ENCODE measurements around the gene OPRL1.

OPRL1 gene

DNA sequence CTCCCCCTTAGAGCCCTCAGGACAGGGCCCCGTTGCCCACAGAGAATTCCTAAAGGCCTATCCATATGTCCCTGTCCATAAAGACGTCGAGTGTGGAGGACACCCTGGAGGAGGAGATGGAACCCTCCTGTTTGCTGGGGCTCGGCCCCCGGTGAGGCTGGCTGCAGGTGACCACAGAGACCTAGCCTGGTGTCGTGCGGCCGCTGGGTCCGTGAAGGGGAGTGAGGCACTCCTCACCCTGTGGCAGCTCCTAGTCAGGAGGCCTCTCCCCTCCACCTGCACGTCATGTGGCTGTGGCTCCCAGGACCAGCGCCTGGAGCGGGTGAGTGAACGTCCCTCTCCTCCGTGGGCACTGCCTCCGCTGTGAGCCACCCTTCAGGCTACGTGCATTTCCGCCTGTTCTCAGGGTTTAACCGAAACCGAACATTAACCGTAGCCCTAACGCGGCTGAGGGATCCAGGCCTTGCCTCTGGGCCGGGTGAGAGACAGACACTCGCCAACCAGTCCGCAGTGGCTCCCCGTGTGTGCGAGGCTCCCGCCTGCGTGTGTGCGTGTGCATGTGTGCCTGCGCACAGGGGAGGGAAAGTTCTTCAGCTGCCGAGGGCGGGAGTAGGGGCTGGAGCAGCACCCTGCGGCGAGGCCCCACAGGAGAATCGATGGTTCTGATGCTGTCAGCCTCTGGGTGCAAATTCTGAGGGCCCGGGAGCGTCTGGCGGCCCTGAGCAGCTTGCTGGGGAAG is 22.8 kb upstream of the OPRL1 start:
- no peak for DNase-seq

DNA sequence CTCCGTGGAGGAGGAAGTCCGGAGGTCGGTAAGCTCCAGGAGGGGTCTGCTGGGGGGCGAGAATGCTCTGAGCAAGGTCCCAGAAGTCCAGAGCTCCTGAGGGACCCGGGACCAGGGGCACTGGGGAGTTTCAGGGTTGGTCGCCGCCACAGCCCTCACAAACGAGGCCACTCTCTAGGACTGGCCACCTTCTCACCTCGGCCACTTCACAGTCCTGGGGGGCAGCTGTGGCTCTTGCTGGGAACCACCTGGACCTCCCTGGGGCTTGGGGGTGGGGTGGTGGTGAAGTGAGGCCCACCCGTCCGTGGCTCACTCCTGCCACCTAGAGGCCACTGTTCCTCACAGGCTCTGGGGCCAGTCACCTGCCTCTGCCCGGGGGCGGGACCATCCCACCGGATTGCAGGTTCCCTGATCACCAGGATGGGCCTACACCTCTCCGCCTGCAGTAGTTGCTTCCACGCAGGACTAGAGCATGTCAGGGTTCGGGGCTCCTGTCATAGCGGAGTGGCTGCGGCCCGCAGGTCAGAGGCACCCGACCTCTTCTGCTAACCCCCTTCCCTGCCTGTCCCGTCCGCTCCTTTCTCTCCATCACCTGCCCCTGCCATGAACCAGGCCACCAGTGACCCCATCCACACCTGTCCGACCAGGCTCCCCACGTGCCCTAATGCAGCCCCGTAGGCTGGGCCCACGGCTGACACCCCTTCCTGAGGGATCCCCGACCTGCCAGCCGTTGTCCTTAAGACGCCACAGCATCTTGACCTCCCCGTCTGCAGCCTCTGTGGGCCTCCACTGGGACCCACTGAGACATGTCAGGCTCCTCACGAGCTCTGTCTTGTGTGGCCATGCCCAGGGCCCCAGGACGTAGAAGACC is 22.0 kb upstream of the OPRL1 start:
- peak; percentile 56 for DNase-seq

DNA sequence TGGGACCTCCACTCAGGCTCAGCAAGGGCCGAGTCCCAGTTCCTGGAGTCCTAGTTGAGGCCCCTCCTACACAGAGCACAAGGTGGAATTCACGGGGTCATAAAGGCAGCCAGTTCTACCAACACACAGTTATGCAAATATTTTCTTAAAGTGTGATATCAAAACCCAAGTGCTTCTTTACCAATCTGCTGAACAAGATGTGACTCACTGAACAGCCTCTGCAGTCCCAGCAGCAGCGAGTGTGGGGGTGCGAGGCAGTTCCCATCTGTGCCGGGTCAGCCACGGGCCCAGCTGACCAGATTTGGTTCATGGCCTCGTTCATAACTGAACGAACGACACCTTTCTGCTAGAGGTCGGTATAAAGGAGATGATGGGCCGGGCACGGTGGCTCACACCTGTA is 21.3 kb upstream of the OPRL1 start:
- DNase-seq = no peak

DNA sequence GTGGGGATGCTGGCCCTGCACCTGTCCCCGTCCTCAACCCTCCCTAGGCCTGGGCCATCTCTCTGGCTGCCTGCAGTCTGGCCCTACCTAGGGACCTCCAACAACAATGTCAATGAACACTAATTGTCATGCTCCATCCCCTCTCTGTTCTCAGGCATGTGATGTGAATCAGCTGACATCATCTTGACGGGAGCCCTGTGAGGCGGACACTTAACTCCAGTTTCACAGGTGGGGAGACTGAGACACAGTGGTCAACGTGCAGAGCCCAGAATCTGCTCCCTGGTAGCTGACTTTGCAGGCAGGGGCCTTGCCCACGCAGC is 17.6 kb upstream of the OPRL1 start:
- no peak for DNase-seq

DNA sequence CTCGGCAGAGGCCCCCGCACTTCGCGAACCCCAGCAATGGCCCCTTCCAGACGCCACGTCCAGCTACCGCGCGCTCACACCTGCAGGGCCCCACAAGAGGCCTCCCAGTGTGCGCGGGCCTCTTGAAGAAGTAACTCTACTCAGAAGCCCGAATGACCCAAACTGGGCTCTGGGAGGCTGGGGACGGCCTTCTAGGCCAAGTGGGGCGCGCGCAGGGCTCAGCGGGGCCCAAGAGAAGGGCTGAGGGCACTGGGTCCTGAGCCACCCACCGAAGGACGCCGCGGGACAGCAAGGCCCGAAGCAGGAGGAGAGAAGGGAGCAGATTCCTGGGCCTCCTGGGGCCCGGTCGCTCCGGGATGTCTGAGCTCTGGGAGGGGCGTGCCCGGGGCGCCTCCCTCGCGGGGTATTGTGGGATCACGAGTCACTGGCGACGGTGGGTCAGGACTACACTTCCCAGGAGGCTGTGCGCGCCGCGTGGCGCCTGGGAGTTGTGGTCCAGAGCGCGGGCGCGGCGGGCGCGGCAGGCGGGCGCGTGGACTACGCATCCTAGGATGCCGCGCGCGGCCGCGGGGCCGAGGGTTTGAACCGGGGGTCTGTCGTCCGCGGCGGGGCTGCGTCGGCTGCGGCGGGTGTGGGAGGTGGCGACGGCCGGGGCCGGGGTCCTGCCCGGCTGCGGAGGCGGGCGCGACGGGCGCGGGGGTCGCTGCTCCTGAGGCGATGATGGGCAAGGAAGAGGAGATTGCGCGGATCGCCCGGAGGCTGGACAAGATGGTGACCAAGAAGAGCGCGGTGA is 17.1 kb upstream of the OPRL1 start, which contains the start of gene TCEA2:
Gene TCEA2, plus strand, starts transcription at position 603 of the 793 bp plus-strand sequence. Its CDS starts 115 bp downstream, at position 718.
- DNase-seq = peak; percentile 93

DNA sequence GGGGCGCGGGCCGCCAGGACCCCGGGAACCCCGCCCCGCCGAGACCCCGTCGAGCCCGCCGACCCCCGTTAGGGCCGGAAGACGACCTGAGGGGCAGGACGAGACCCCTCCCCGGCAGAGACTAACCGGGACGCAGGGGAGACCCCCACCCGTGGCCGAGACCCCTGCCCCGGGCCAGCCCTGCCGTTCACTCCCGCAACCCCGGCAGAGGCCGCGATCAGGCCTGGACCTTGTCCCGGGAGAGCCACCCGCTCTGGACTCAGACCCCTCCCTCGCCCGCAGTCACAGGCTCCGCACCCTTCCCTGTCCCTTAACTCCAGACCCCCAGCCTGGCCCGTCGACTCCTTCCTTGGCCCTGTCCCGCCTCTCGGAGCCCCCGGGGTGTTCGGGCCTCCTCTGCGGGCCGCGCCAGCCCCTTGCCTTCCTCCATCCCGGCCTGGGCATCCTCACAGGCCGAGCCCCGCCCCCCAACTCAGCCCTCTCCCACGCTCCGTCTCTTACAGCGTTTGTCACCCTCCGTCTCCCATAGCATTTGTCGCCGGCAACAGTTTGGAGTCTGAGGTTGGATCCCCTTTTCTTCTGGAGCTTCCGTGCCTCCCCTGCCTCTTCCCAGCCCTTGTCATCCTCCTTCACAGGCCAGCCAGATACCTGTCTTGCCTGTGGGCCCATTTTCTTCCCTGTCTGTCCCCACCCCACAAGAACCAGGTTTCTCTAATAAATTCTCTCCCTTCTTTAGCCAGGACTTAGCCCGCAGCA is 16.3 kb upstream of the OPRL1 start:
- no peak for DNase-seq

DNA sequence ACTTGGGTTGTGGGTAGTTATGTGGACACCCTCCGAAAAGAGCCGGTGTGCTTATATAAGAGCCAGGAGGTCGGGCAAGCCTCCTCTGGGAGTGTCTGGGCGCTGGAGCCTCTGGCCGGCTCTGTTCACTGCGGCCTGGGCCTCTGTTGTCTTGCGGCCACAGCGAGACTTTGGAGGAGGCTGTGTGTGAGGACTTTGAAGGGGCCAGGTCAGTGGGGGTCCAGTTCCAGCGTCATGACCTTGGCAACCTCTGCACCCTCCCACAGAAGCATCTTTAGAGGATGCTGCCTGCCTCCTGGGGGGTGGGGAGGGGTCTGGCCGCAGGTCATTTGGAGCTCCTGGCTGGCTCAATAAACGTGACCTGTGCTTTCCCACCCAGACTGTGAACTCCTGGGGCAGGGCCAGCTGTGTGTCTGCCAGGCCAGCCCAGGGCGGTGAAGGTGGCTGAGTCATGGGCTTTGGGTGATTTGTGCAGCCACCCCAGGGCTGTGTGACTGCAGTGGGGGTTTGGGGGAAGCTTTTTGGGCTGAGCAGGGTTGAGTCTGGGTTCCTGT is 15.7 kb upstream of the OPRL1 start:
- no peak for DNase-seq

DNA sequence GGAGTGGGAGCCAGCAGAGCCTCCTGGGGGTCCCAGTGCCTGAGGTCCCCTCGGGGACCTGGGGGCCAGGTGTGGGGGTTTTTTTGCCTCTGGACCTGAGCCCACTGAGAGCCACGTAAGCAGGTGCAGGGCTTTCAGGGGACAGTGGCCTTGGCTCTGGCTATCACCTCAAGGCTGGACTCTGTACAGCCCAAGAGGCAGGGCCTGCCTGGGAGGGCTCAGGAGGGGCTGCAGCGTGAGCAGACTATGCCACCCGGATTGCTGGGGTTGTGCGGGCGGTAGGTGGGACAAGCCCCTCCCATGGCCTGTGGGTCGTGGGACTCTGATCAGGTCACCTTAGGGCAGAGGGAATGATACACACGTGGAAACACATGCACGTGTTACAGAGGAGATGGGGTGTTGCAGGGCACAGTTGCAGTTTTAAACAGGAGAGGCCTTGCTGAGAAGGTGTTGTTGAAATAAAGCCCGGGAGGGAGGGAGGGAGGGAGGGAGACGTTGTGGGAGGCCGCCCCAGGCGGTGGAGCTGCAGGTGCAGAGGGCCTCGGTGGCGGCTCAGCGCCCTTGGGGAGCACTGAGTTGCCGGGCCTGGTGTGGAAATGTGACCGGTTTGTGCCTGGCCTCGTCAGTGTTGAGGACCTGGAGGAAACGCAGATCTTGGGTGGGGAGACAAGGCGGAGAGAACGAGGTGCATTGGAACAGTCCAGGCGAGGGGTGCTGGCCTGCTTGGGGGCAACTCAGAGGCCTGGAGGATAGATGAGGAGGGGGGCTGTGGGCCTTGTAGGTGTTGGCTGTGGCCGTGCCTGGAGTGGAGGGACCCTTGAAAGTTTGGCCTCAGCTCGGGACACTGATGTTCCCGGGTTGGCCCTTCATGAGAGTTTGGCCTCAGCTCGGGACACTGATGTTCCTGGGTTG is 14.6 kb upstream of the OPRL1 start:
- DNase-seq = no peak

DNA sequence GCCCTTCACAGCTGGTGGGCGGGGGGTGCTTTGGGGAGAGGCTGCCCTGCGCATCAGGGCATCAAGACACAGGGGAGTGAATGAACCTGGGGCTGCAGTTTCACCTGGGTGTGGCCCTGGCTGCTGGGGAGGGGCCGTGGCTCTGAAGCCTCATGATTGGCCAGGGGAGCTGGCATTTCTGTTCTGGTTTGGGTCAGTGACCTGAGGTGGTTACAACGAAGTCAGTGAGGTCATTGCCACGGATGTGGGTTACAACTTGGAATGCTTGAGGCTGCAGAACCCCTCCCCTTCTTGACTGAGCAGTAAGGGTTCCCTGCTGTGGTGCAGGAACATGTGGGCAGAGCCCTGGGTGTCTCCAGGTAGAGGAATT is 13.9 kb upstream of the OPRL1 start:
- no peak for DNase-seq

DNA sequence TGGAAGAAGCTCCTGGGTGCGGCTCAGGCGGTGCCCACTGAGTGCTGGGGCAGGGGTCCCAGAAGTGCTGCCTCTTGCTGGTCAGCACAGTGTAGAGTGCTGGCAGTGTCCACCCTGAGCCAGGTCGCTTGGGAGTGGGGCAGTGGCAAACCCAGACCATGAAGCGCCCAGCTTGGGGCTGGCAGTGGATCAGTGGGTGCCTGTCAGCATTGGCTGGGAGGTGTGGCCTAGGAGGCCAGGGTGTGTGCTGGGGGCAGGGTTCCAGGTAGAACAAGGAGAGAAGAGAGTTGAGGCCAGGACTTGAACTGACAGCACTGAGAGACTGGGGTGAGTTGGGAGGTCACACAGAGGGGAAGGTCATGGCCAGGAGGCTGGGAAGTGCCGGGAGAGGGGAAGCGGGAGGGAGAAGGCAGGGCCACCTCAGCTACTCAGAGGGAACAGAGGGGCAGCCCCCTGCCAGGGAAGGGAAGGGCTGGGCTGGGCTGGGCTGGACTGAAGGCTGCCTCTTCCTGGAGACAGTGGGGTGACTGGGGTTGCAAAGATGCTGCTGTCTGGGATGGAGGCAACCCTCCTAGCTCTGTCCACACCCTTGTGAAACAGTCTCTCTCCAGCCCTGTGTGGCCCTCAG is 12.8 kb upstream of the OPRL1 start:
- no peak for DNase-seq

DNA sequence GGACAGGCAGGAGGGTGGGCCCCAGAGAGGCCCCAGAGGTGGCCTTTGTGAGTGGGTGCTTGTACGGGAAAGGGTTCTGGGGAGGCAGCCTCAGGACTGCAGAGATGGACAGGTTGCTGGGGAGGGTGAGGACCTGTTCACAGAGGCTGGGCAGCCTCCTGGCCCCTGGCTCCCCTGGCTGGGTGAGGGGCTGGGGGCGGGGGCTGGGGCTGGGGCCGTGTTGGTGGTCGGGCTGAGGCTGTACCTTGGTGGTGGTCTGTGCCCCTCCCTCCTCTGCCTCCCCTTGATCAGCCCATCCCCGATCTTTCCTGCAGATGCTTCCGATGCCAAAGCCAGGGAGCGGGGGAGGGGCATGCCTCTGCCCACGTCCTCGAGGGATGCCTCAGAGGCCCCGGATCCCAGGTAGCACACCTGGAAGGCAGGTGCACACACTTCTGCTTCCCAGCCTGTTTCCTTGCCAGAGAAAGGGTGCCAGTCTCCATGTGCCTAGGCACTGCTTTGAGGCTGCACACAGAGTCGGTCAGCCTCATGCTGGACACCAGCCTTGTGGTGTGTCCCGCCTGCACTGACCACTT is 12.1 kb upstream of the OPRL1 start:
- DNase-seq = no peak

DNA sequence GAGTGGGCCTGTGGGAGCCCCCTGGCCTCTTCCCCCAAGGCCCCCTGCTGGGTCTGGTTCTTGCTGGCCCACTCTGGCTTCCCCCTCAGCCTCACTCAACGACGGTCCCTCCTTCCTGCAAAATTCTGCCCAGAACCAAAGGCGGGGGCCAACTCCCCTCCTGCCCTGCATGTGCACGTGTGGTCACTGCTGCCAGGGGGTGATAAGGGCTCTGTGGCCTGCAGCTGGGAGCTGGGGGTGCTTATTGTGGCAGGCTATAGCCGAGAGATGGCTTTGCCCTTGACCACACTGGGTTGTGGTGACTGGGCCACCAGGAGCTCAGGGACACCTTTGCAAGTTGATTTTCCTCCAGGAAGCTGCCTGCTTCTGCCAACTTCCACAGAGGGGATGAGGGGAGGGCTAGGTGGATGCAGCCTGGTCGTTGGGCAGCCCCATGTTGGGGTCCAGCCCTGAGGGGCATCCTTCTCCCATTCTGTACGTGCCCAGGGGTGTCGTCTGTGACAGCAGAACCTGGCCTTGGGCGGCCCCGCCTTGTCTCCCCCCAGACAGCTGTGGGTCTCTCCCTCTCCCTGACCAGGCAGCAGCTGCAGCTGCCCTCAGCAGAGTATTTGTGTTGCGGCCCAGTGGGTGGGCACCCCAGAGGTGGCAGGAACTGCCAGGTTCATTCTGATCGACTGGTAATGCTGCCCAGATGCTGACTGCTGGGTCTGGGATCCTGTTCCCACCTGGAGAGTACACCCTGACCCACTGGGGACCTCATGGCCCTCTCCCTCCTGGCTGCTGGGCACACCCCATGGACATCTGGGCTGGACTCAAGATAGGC is 11.3 kb upstream of the OPRL1 start:
- no peak for DNase-seq

DNA sequence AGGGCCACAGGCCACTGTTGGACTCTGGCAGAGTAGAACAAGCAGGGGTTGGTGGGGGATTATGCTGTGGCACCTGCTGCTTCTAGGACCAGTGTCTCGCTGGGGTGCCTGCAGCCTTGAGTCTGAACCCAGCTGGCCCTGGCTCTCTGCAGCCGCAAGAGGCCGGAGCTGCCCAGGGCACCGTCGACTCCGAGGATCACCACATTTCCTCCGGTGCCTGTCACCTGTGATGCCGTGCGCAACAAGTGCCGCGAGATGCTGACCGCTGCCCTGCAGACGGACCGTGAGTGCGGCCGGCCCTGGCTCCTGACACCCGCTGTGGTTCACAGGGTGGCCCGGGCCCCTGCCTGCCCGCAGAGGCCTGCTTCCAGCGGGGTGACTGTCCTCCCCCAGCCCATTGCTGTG is 10.7 kb upstream of the OPRL1 start:
- no peak for DNase-seq

DNA sequence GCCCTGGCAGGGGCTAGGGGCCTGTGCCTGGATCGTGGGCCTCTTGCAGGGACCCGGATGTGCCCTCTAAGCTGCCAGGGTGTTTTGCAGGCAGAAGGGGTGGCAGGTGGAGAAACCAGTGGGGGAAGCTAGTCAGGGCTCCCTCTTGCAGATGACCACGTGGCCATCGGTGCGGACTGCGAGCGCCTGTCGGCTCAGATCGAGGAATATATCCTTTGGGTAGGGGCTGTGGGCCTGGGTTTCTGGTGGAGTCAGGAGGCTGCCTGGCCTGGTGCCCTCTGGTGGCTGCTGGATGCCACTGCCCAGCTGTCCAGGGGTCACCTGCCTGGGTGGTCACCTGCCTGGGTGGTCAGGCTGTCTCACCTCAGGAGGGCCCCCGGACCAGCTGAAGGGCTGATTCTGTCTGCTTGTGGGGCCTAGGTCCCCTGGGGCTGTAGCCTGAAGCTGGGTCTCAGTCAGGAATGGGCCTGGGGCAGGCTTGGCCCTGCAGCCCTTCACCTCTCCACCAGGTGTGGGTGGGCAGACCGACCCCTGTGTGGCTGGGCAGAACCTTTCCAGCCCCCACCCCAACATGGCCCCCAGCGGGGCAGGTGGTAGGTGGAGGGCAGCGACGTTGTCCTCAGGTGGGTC is 10.2 kb upstream of the OPRL1 start:
- peak; percentile 7 for DNase-seq

DNA sequence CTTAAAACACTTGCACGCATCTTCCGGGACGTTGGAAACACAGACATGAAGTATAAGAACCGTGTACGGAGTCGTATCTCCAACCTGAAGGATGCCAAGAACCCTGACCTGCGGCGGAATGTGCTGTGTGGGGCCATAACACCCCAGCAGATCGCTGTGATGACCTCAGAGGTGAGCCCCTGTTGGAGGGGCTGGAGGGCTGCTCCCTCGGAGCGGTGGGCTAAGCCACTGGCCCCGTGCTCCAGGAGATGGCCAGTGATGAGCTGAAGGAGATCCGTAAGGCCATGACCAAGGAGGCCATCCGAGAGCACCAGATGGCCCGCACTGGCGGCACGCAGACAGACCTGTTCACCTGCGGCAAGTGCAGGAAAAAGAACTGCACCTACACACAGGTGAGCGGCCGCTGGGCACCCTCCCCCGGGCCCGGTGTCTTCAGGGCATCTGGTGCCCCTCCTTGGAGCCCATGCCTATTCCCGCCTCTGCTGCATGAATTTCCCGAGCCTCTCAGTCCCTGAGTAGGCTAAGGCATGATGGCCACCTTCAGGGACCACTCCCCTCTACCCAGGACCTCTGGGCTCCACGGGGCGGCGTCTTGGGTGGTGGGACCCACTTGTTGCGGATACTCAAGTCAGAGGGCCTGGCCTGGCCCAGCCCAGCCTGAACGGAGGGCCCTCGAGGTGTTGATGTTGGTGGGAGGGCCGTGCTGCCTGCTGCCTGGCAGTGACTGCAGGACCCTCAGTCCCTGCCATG is 9.5 kb upstream of the OPRL1 start:
- DNase-seq = no peak

DNA sequence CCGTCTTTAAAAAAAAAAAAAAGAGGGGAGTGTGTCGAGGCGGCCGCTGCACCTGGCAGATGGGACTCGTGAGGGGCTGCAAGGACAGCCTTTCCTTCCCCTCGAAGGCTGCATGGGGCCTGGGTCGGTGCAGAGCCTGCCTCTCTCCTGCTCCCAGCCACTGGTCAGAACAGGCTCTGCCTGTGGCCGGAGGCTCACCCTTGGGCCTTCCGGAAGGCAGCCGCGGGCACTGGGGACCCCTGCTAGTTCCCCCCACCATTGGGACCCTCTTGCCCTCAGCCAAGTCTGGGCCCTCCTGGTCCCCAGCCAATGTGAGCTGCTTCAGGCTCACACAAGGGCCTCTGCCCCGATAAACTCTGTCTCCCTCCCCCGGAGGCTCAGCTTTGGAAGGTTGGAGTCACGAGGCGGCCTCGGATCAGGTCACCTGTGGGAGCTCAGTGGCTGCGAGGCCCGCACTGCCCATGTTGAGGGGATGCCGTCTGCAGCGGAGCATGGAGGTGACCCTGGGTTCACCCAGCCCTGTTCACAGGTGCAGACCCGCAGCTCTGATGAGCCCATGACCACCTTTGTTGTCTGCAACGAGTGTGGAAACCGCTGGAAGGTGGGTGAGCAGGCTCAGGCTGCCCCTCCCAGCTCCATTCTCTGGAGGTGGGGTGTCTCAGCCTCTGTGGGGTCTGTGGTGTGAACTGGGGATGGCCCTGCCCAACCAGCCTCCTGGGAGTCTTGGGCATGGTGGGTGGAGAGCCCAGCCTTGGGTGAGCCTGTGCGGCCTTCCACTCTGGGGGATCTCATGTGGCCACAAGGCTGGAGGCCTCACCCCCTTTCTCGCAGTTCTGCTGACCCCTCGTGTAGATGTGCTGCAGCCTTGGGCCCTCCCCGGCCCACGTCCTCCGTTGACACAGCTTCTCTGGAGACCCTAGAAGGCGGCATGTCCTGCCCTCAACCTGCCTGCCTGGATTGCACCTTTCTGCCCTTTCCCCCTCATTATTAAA is 8.2 kb upstream of the OPRL1 start:
- DNase-seq = no peak

DNA sequence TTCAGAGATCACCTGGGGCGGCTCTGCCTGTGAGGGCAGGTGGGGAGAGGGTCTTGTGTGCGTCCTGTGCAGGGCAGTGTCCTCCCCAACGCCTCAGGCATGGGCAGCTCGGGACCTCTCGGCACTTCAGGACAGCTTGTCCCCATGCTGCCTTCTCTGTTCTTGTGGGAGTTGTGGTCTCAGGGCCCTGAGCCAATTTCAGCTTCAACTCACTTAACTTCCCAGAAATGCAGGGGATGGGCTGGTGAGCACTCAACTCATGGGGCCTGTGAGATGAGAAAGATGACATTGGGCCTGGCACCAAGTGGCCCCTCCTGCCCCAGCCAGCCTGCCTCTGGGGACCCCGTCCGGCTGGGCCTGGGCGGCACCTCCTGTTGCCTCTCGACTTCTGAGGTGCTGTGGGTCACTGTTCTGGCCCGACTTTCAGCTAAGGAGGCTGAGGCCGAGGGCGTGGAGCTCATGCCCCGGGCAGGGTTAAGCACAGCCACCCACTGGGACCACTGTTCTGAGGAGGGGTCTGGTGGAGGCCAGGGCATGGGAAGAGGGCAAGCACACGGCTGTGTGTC is 7.3 kb upstream of the OPRL1 start:
- DNase-seq = no peak
